Mesendoderm (in vitro differentiated cells): ENCODE measurements around the gene CAPN1.
"Not testable (repeated sequence)": the region's sequence is repeated elsewhere in the genome, so short reads cannot be mapped to it uniquely, and the experiment has no call there.

ENCODE experiments used
- DNase-seq: peaks from one replicate; pipeline ENCODE4 v3.0.0; 2013
- H2AK5ac ChIP-seq: 2 replicates; pipeline ENCODE4 v1.6.1; 2013; ENCODE audit warnings: low read length, inconsistent platforms
- H2BK120ac ChIP-seq: 2 replicates; pipeline ENCODE4 v1.6.1; 2013; ENCODE audit warnings: low read depth, mild to moderate bottlenecking, low read length, moderate library complexity, mixed read lengths
- H2BK15ac ChIP-seq: replicated peaks from 2 replicates; pipeline ENCODE4 v1.6.1; 2013; ENCODE audit warnings: low read depth, mild to moderate bottlenecking, moderate library complexity
- H2BK5ac ChIP-seq: 2 replicates; pipeline ENCODE4 v1.6.1; 2013; ENCODE audit warnings: low read length, inconsistent platforms
- H3K18ac ChIP-seq: 2 replicates; pipeline ENCODE4 v1.6.1; 2013; ENCODE audit warnings: mild to moderate bottlenecking, low read length, mixed read lengths
- H3K23ac ChIP-seq: one replicate; pipeline ENCODE4 v1.6.1; 2013; ENCODE audit warnings: low read length
- H3K27ac ChIP-seq: 2 replicates; pipeline ENCODE4 v1.5.1; 2013; ENCODE audit warnings: low read depth, mild to moderate bottlenecking, inconsistent platforms, low read length, moderate library complexity
- H3K27me3 ChIP-seq: 2 replicates; pipeline ENCODE4 v1.6.1; 2013; ENCODE audit warnings: low read length, control low read depth, mild to moderate bottlenecking, inconsistent platforms; ENCODE audit not compliant: insufficient read depth, poor library complexity
- H3K36me3 ChIP-seq: 2 replicates; pipeline ENCODE4 v1.6.1; 2013; ENCODE audit warnings: low read length, inconsistent platforms; ENCODE audit not compliant: control insufficient read depth, insufficient read depth
- H3K4ac ChIP-seq: one replicate; pipeline ENCODE4 v1.6.1; 2013; ENCODE audit warnings: low read depth, mild to moderate bottlenecking, low read length, moderate library complexity
- H3K4me1 ChIP-seq: 2 replicates; pipeline ENCODE4 v1.6.1; 2013; ENCODE audit warnings: low read depth, low read length, inconsistent platforms; ENCODE audit not compliant: control insufficient read depth
- H3K4me2 ChIP-seq: 2 replicates; pipeline ENCODE4 v1.6.1; 2013; ENCODE audit warnings: low read length
- H3K4me3 ChIP-seq: 2 replicates; pipeline ENCODE4 v1.5.1; 2013; ENCODE audit warnings: mild to moderate bottlenecking, low read length
- H3K56ac ChIP-seq: one replicate; pipeline ENCODE4 v1.6.1; 2013; ENCODE audit warnings: low read length
- H3K79me1 ChIP-seq: 2 replicates; pipeline ENCODE4 v1.6.1; 2013; ENCODE audit warnings: low read length, inconsistent platforms
- H3K79me2 ChIP-seq: 2 replicates; pipeline ENCODE4 v1.6.1; 2013; ENCODE audit warnings: mild to moderate bottlenecking, low read length; ENCODE audit not compliant: control insufficient read depth, insufficient read depth
- H3K9ac ChIP-seq: 2 replicates; pipeline ENCODE4 v1.6.1; 2013; ENCODE audit warnings: low read length, inconsistent platforms
- H4K5ac ChIP-seq: one replicate; pipeline ENCODE4 v1.6.1; 2013; ENCODE audit warnings: low read length
- H4K8ac ChIP-seq: one replicate; pipeline ENCODE4 v1.6.1; 2013; ENCODE audit warnings: low read depth, mild to moderate bottlenecking, control low read depth, low read length, moderate library complexity
- WGBS: extraction: QIAGEN DNeasy Blood & Tissue Kit; methylation state at CpG from one replicate; pipeline ENCODE4 v1.1.7; 2013; ENCODE audit warnings: low lambda C conversion rate, missing lambda C conversion rate; ENCODE audit not compliant: insufficient coverage; ENCODE audit errors: extremely low coverage; 5-methylcytosine and 5-hydroxymethylcytosine counted together

The CAPN1 gene

DNA sequence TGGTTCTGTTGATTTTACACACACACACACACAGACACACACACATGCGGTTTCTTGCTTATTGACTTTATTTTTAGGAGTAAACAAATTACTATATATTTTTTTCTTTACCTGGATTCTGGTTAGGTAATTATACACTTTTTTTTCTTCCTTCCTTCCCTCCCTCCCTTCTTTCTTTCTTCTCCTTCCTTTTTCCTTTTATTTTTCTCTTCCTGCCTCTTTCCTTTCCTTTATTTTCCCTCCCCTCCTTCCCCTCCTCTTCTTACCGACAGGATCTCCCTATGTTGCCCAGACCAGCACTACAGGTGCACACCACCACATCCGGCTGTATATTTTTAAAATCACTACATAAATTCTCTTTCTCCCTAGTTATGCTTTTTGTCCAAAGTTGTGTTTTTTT, 14.8 kb upstream of the CAPN1 start:
- Histone ChIP-seq H4K8ac (no peak overlapping the region), H2BK15ac (no peak overlapping the region), H3K56ac (no peak overlapping the region), H2BK120ac (no peak overlapping the region), H3K79me2 (no peaks in the 10 kb centered on the region), H2BK5ac (no peak overlapping the region), H4K5ac (no peak overlapping the region), H3K27ac (no peak overlapping the region), H3K27me3 (no peaks in the 10 kb centered on the region), H2AK5ac (no peak overlapping the region), H3K79me1 (no peaks in the 10 kb centered on the region), H3K18ac (no peak overlapping the region), H3K4ac (no peak overlapping the region), H3K4me3 (no peak overlapping the region), H3K4me1 (no peaks in the 10 kb centered on the region), H3K4me2 (no peak overlapping the region), H3K36me3 (no peaks in the 10 kb centered on the region), H3K9ac (no peak overlapping the region), H3K23ac (no peak overlapping the region)
- no peak for DNase-seq
- WGBS = no CpG with 5 or more reads among the region's 3 CpGs

DNA sequence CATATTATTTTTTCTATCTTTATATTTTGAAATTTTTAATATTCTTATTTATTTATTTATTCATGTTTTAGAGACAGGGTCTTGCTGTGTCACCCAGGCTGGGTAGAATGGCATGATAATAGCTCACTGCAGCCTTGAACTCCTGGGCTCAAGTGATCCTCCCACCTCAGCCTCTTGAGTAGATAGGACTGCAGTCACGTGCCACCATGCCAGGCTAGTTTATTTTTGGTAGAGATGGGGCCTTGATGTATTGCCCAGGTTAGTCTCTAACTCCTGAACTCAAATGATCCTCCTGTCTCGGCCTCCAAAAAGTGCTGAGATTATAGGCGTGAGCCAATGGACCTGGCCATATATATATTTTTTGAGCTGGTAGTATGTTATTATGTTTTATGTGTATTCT, 14.1 kb upstream of the CAPN1 start:
- DNase-seq = no peak
- Histone ChIP-seq H3K79me2 (no peaks in the 10 kb centered on the region), H4K8ac (no peak overlapping the region), H2AK5ac (no peak overlapping the region), H3K79me1 (no peaks in the 10 kb centered on the region), H3K4me3 (no peak overlapping the region), H3K36me3 (no peaks in the 10 kb centered on the region), H3K4me1 (no peaks in the 10 kb centered on the region), H3K4ac (no peak overlapping the region), H2BK15ac (no peak overlapping the region), H4K5ac (no peak overlapping the region), H3K23ac (no peak overlapping the region), H2BK120ac (no peak overlapping the region), H3K27me3 (no peaks in the 10 kb centered on the region), H3K4me2 (no peak overlapping the region), H3K56ac (no peak overlapping the region), H3K18ac (no peak overlapping the region), H3K27ac (no peak overlapping the region), H3K9ac (no peak overlapping the region), H2BK5ac (no peak overlapping the region)
- WGBS = no CpG with 5 or more reads among the region's 3 CpGs

DNA sequence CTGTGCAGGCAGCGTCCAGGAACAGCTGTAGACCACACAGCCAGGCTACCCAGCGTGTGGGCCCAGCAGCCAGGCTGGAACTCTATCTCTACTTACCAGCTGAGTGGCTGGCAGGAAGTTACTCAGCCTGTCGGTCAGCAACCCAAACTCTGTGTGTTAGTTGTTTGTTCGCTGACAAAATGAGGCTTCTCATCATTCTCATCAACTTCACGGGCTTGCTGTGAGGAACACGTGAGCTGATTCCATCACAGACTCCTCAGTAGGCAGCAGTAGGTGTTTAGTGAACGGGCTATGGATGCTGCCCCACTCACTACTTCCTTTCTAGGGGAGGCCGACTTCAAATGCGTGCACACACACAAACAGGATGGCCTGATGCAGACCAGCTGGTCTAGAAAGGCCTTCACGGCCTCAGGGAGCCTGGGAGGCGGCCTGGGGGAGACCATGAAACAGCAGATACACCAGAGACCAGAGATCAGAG, 12.5 kb upstream of the CAPN1 start:
- no peak overlapping the region for H3K23ac ChIP-seq
- no peak for DNase-seq

DNA sequence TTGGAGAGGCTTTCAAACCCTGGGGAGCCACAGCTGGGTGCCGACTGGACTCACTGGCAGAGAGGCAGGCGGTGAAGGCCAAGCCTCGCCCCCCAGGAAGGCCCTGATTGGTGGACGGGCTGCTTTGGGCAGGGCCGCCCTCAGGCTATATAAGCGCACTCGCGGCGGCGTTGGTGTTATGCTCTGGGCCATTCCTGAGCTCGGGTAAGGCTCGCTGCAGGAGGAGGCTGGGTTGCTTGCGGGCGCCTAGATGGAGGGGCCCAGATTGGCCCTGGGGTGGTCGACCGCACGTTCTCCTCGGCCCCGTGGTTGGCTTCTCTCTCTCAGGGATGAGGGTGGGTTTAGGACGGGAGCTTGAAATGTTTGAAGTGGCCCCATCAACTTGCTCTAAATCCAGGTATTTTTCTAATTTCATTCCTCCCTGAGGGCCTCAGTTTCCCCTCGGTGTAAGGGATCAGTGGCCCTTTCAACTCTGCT, 11.6 kb upstream of the CAPN1 start, which contains the start of gene SPDYC:
SPDYC (plus strand) TSS at position 176 of the 477 bp plus-strand sequence. CDS start 1,125 bp downstream, outside the sequence.
- Histone ChIP-seq H3K27ac (no peak within 1 kb of the TSS), H3K79me1 (no peaks in the 10 kb centered on the region), H4K8ac (no peak within 1 kb of the TSS), H3K27me3 (no peaks in the 10 kb centered on the region), H2BK120ac (no peak within 1 kb of the TSS), H3K4ac (no peak within 1 kb of the TSS), H3K9ac (no peak within 1 kb of the TSS), H3K36me3 (no peaks in the 10 kb centered on the region), H3K23ac (no peak within 1 kb of the TSS), H3K18ac (no peak within 1 kb of the TSS), H2AK5ac (no peak within 1 kb of the TSS), H3K4me2 (no peak within 1 kb of the TSS), H3K4me1 (no peaks in the 10 kb centered on the region), H3K56ac (no peak within 1 kb of the TSS), H2BK5ac (no peak within 1 kb of the TSS), H3K79me2 (no peaks in the 10 kb centered on the region), H3K4me3 (no peak within 1 kb of the TSS), H2BK15ac (no peak within 1 kb of the TSS), H4K5ac (no peak within 1 kb of the TSS)
- WGBS = no CpG with 5 or more reads among the region's 21 CpGs
- peak; percentile 50 for DNase-seq

More for the DNA sequence above, 12.5 kb upstream of the CAPN1 start:
- no peak overlapping the region for H2BK120ac ChIP-seq
- H4K8ac ChIP-seq = no peak overlapping the region
- H4K5ac ChIP-seq = no peak overlapping the region
- no peaks in the 10 kb centered on the region for H3K79me1 ChIP-seq
- no peak overlapping the region for H3K4ac ChIP-seq
- no peak overlapping the region for H3K9ac ChIP-seq
- no peaks in the 10 kb centered on the region for H3K79me2 ChIP-seq
- no peak overlapping the region for H3K27ac ChIP-seq
- no peak overlapping the region for H2BK15ac ChIP-seq
- H3K4me2 ChIP-seq = no peak overlapping the region
- no peak overlapping the region for H2BK5ac ChIP-seq
- H3K4me1 ChIP-seq = no peaks in the 10 kb centered on the region
- no peak overlapping the region for H2AK5ac ChIP-seq
- H3K18ac ChIP-seq = no peak overlapping the region
- no peaks in the 10 kb centered on the region for H3K27me3 ChIP-seq
- H3K56ac ChIP-seq = no peak overlapping the region
- no peaks in the 10 kb centered on the region for H3K36me3 ChIP-seq
- no peak overlapping the region for H3K4me3 ChIP-seq
- no CpG with 5 or more reads among the region's 11 CpGs for WGBS

DNA sequence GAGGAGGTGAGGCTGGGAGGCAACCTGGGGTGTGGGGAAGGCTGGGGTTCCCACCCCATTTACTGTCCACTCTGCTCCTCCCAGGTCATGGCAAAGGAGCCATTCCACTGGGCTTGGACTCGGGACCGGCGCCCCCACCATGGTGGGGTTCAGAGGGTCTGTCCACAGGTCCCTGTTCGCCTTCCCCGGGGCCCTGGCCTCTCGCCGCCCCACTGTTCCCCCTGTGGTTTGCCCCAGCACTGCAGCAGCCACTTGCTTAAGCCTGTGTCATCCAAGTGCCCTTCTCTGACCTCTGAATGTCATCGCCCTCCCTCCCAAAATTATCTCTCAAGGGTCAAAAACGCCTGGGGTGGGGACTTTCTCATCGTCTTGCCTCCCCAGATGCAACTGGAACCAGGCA, 9.1 kb upstream of the CAPN1 start:
- H3K79me2 ChIP-seq = no peaks in the 10 kb centered on the region
- H3K36me3 ChIP-seq = no peaks in the 10 kb centered on the region
- no peak overlapping the region for H3K23ac ChIP-seq
- no CpG with 5 or more reads among the region's 10 CpGs for WGBS
- H3K4ac ChIP-seq = no peak overlapping the region
- no peak overlapping the region for H4K8ac ChIP-seq
- no peaks in the 10 kb centered on the region for H3K4me1 ChIP-seq
- no peak overlapping the region for H4K5ac ChIP-seq
- no peak overlapping the region for H3K4me2 ChIP-seq
- no peak overlapping the region for H3K56ac ChIP-seq
- H3K27ac ChIP-seq = no peak overlapping the region
- H3K79me1 ChIP-seq = no peaks in the 10 kb centered on the region
- no peak overlapping the region for H3K9ac ChIP-seq
- no peak for DNase-seq
- no peak overlapping the region for H2BK15ac ChIP-seq
- H3K27me3 ChIP-seq = no peaks in the 10 kb centered on the region
- no peak overlapping the region for H3K18ac ChIP-seq
- no peak overlapping the region for H2AK5ac ChIP-seq
- H3K4me3 ChIP-seq = no peak overlapping the region
- no peak overlapping the region for H2BK120ac ChIP-seq
- H2BK5ac ChIP-seq = no peak overlapping the region

DNA sequence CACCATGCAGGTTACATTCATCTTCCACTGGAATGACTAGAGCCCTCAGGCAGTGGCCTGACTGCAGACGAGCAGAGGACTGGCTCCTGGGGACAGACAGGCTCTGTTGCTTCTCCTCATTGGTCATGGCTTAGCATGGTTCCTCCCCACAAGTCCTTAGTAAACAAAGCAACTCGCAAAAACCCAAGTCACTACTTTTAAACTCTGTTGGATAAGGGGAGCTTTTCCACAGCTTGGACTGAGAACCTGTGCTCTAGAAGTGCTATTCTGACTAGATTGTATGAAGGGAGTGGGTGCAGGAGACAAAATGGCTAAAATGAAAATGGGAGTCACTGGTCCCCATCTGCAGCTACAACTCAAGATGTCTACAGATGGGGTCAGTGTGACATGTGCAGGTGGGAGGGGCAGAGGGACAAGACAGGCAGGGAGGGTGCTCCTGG, 7.1 kb upstream of the CAPN1 start:
- H3K36me3 ChIP-seq, H3K27me3 ChIP-seq, H3K56ac ChIP-seq, H2BK5ac ChIP-seq, H2AK5ac ChIP-seq, H3K79me2 ChIP-seq, H4K5ac ChIP-seq, H3K4me3 ChIP-seq, H2BK15ac ChIP-seq, H4K8ac ChIP-seq, H3K4me2 ChIP-seq, H3K4ac ChIP-seq, H3K27ac ChIP-seq, H3K9ac ChIP-seq, H3K79me1 ChIP-seq, H3K18ac ChIP-seq, H3K4me1 ChIP-seq, H3K23ac ChIP-seq, H2BK120ac ChIP-seq: not testable (repeated sequence)
- peak; percentile 79 for DNase-seq
- no CpG with 5 or more reads among the region's 2 CpGs for WGBS
